Epithelial cell of proximal tubule (primary cell): ENCODE measurements around the gene BLCAP. TPM values are rescaled to one million over a fixed set of nuclear protein-coding genes. Genes with fewer than 3 reads are reported as not detected.
"Not testable (repeated sequence)": the region's sequence is repeated elsewhere in the genome, so short reads cannot be mapped to it uniquely, and the experiment has no call there.

Source experiments
- DNase-seq: peaks from one replicate; pipeline ENCODE4 v3.0.0-alpha.2; 2011; ENCODE audit warnings: low read depth
- H3K4me3 ChIP-seq: 2 replicates; pipeline ENCODE4 v1.5.1; 2011; ENCODE audit warnings: low read depth, mild to moderate bottlenecking, low read length
- total RNA-seq: library from RNA; depleted of rRNA; stranded (reverse); fragments of >200 nt; gene quantifications from 2 replicates; pipeline ENCODE4 v1.2.3, GENCODE V29; 2015
- TF ChIP-seq, protein P1 (sequence below): conservative IDR thresholded peaks from 2 replicates; pipeline ENCODE4 v1.5.1; 2012; ENCODE audit warnings: low read depth, mild to moderate bottlenecking, low read length

Gene BLCAP
- total RNA-seq, 1 donor from 2014 or later: 25.3 TPM

GRCh38 chr20:37556538-37556937, 28.9 kb upstream of the BLCAP start:
- H3K4me3 ChIP-seq: no peak overlapping the region
- no peak for DNase-seq
- TF ChIP-seq, protein P1, sequence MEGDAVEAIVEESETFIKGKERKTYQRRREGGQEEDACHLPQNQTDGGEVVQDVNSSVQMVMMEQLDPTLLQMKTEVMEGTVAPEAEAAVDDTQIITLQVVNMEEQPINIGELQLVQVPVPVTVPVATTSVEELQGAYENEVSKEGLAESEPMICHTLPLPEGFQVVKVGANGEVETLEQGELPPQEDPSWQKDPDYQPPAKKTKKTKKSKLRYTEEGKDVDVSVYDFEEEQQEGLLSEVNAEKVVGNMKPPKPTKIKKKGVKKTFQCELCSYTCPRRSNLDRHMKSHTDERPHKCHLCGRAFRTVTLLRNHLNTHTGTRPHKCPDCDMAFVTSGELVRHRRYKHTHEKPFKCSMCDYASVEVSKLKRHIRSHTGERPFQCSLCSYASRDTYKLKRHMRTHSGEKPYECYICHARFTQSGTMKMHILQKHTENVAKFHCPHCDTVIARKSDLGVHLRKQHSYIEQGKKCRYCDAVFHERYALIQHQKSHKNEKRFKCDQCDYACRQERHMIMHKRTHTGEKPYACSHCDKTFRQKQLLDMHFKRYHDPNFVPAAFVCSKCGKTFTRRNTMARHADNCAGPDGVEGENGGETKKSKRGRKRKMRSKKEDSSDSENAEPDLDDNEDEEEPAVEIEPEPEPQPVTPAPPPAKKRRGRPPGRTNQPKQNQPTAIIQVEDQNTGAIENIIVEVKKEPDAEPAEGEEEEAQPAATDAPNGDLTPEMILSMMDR: no peak

- H3K4me3 ChIP-seq, DNase-seq: not testable (repeated sequence)
Observed at GRCh38 chr20:37554721-37555298, 27.1 kb upstream of the BLCAP start.

- no peak overlapping the region for H3K4me3 ChIP-seq
- DNase-seq: no peak
- TF ChIP-seq, protein P1: no peak
Observed at GRCh38 chr20:37552415-37552814, 24.7 kb upstream of the BLCAP start.

- DNase-seq, H3K4me3 ChIP-seq: not testable (repeated sequence)
Observed at GRCh38 chr20:37551660-37552059, 24.0 kb upstream of the BLCAP start.

DNA sequence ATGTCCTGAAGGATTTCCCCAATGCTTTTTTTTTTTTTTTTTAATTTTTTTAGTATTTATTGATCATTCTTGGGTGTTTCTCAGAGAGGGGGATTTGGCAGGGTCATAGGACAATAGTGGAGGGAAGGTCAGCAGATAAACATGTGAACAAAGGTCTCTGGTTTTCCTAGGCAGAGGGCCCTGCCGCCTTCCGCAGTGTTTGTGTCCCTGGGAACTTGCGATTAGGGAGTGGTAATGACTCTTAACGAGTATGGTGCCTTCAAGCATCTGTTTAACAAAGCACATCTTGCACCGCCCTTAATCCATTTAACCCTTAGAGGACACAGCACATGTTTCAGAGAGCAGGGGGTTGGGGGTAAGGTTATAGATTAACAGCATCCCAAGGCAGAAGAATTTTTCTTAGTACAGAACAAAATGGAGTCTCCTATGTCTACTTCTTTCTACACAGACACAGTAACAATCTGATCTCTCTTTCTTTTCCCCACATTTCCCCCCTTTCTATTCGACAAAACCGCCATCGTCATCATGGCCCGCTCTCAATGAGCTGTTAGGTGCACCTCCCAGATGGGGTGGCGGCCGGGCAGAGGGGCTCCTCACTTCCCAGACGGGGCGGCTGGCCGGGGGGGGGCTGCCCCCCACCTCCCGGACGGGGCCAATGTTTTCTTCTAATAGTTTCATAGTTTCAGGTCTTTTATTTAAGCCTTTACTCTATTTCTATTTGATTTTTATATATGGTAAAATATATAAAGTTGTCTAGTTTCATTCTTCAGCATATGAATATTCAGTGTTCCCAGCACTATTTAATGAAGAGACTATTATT, 22.6 kb upstream of the BLCAP start:
- DNase-seq: not testable (repeated sequence)

GRCh38 chr20:37547912-37548311, 20.2 kb upstream of the BLCAP start:
- DNase-seq: no peak
- no peak overlapping the region for H3K4me3 ChIP-seq
- TF ChIP-seq, protein P1: no peak

More for the DNA sequence above, 22.6 kb upstream of the BLCAP start:
- not testable (repeated sequence) for H3K4me3 ChIP-seq

GRCh38 chr20:37545516-37545915, 17.8 kb upstream of the BLCAP start:
- TF ChIP-seq, protein P1: no peak
- DNase-seq: no peak
- no peak overlapping the region for H3K4me3 ChIP-seq

DNA sequence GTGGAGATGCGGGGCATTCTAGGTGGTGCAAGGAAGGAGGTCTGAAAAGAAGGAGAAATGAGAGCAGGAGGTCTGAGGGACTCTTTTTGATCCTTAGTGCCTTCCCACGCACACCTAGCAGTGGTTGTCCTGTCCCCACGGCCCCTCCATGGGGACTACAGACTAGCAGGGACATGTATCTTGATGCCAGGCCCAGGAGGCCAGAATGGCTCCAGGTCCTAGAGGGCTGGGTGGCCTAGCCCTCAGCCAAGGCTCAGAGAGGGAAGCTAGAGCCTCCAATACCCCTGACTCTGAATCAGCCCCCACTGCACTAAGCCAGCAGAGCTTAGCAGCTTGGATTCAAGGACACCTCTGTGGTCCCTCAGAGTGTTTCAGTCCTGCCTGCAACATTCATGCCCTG, 16.7 kb upstream of the BLCAP start:
- TF ChIP-seq, protein P1: no peak
- no peak for DNase-seq
- no peak overlapping the region for H3K4me3 ChIP-seq
